Measurements from ENCODE around the gene PTPRCAP. TPM values are rescaled to one million over a fixed set of nuclear protein-coding genes. Genes with fewer than 3 reads are reported as not detected.

Gene PTPRCAP
- polyA plus RNA-seq, 3 donors = 2.1 to 14.3 (median 2.8) TPM

- Histone ChIP-seq H3K27ac (ENCODE audit: low read depth in 1 of 2, low read length in 2 of 2) (peak overlapping the region; percentile 79 to 87), H2AFZ (ENCODE audit: insufficient read depth, low read depth, low read length, poor library complexity, severe bottlenecking) (peak overlapping the region; percentile 86), H3K9ac (ENCODE audit: insufficient read depth, low read length, poor library complexity, severe bottlenecking) (peak overlapping the region; percentile 87), H4K20me1 (ENCODE audit: insufficient read depth, low read length) (no peaks in the 10 kb centered on the region), H3K4me1 (ENCODE audit: control insufficient read depth in 1 of 2, insufficient read depth in 2 of 2, low read length in 2 of 2) (peaks cover 36 to 54% of the 10 kb centered on the region in 2 donors), H3K79me2 (ENCODE audit: insufficient read depth, low read length) (peaks cover 7% of the 10 kb centered on the region), H3K4me3 (replicated peaks in 1 of 3; ENCODE audit: low read depth in 2 of 3, low read length in 3 of 3) (peak overlapping the region; percentile 80 to 85 (median 82)), H3K9me3 (replicated peaks in 1 of 2; ENCODE audit: control insufficient read depth in 1 of 2, insufficient read depth in 1 of 2, low read length in 2 of 2) (no peaks in the 10 kb centered on the region), H3K4me2 (replicated peaks; ENCODE audit: extremely low read depth, low read length, poor library complexity, severe bottlenecking) (peak overlapping the region; percentile 97), H3K36me3 (replicated peaks in 1 of 2; ENCODE audit: control insufficient read depth in 1 of 2, insufficient read depth in 2 of 2, low read length in 2 of 2) (no peaks in the 10 kb centered on the region), H3K27me3 (ENCODE audit: control insufficient read depth in 2 of 2, insufficient read depth in 2 of 2, low read length in 2 of 2) (no peaks in the 10 kb centered on the region)
- Mint-ChIP-seq H3K4me1 (peaks cover 36% of the 10 kb centered on the region), H3K27ac (peak overlapping the region; percentile 94 to 98 (median 96)), H3K27me3 (ENCODE audit: low read depth in 3 of 3) (peaks cover 4 to 15% (median 5%) of the 10 kb centered on the region in 3 donors), H3K36me3 (peaks cover 0 to 2% of the 10 kb centered on the region in 2 donors), H3K4me3 (peak overlapping the region; percentile 79 to 86), H3K9me3 (peaks cover 0 to 2% (median 0%) of the 10 kb centered on the region in 7 donors)
- TF ChIP-seq CTCF (IDR thresholded peaks at IDR 0.05) = no peak
- intact Hi-C loops (cut with micrococcal nuclease) = loop anchor here in 1 of 2 donors (2.0 kb wide), 1 partner anchor 35 kb away; the partner anchor contains the start of gene RPS6KB2
- DNase-seq = peak; percentile 90 to 91 (median 91)
- WGBS (ENCODE audit: insufficient coverage) = 68% methylated on average over 15 of the region's 20 CpGs
Observed at GRCh38 chr11:67463680-67464410, 26.4 kb upstream of the PTPRCAP start.

- Histone ChIP-seq H2AFZ (ENCODE audit: insufficient read depth, low read depth, low read length, poor library complexity, severe bottlenecking) (no peak overlapping the region), H3K36me3 (replicated peaks in 1 of 2; ENCODE audit: control insufficient read depth in 1 of 2, insufficient read depth in 2 of 2, low read length in 2 of 2) (no peaks in the 10 kb centered on the region), H3K9ac (ENCODE audit: insufficient read depth, low read length, poor library complexity, severe bottlenecking) (no peak overlapping the region), H3K27ac (ENCODE audit: low read depth in 1 of 2, low read length in 2 of 2) (peak overlapping the region; percentile 79 to 87), H3K27me3 (ENCODE audit: control insufficient read depth in 2 of 2, insufficient read depth in 2 of 2, low read length in 2 of 2) (no peaks in the 10 kb centered on the region), H3K4me3 (replicated peaks in 1 of 3; ENCODE audit: low read depth in 2 of 3, low read length in 3 of 3) (no peak overlapping the region), H3K79me2 (ENCODE audit: insufficient read depth, low read length) (peaks cover 7% of the 10 kb centered on the region), H4K20me1 (ENCODE audit: insufficient read depth, low read length) (no peaks in the 10 kb centered on the region), H3K4me2 (replicated peaks; ENCODE audit: extremely low read depth, low read length, poor library complexity, severe bottlenecking) (no peak overlapping the region), H3K4me1 (ENCODE audit: control insufficient read depth in 1 of 2, insufficient read depth in 2 of 2, low read length in 2 of 2) (peaks cover 32 to 47% of the 10 kb centered on the region in 2 donors), H3K9me3 (replicated peaks in 1 of 2; ENCODE audit: control insufficient read depth in 1 of 2, insufficient read depth in 1 of 2, low read length in 2 of 2) (no peaks in the 10 kb centered on the region)
- peaks cover 2 to 12% (median 5%) of the 10 kb centered on the region in 3 donors for H3K27me3 Mint-ChIP-seq (ENCODE audit: low read depth in 3 of 3)
- DNase-seq = no peak
- peaks cover 32% of the 10 kb centered on the region for H3K4me1 Mint-ChIP-seq
- H3K4me3 Mint-ChIP-seq = no peak overlapping the region
- H3K36me3 Mint-ChIP-seq = peaks cover 0 to 2% of the 10 kb centered on the region in 2 donors
- no peak for TF ChIP-seq CTCF (IDR thresholded peaks at IDR 0.05)
- H3K9me3 Mint-ChIP-seq = peaks cover 0 to 2% (median 0%) of the 10 kb centered on the region in 7 donors
- peak overlapping the region; percentile 94 to 98 (median 96) for H3K27ac Mint-ChIP-seq
- 100% methylated on average over 1 of the region's 10 CpGs for WGBS (ENCODE audit: insufficient coverage)
- intact Hi-C loops (cut with micrococcal nuclease) = no loop called here
Observed at GRCh38 chr11:67463186-67463585, 25.7 kb upstream of the PTPRCAP start.
